ENCODE results near the gene SCAF1. TPM values are rescaled to one million over a fixed set of nuclear protein-coding genes. Genes with fewer than 3 reads are reported as not detected.

SCAF1 gene
- total RNA-seq, 1 donor from 2014 or later, result 31.0 TPM

DNA sequence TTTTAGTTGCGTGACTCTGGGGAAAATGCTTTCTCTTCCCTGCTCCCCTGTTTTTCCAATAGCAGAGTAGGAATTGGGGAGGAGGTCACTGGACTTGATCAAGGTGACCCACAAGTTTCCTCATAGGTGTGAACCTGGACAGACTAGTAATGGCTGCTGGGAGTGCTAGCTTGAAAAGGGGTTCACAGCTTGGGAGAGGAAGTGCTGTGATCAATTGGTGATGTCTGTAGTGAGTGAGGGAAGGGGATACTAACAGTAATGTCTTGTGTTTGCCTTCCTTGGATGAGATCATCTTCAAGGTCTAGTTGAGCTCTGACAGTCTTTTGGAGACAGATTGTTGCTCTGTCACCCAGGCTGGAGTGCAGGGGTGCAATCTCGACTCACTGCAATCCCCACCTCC, 25.5 kb downstream of the SCAF1 start:
- no peak for ATAC-seq

- no peak for ATAC-seq
Measured at GRCh38 chr19:49669516-49669915, 27.5 kb downstream of the SCAF1 start.

DNA sequence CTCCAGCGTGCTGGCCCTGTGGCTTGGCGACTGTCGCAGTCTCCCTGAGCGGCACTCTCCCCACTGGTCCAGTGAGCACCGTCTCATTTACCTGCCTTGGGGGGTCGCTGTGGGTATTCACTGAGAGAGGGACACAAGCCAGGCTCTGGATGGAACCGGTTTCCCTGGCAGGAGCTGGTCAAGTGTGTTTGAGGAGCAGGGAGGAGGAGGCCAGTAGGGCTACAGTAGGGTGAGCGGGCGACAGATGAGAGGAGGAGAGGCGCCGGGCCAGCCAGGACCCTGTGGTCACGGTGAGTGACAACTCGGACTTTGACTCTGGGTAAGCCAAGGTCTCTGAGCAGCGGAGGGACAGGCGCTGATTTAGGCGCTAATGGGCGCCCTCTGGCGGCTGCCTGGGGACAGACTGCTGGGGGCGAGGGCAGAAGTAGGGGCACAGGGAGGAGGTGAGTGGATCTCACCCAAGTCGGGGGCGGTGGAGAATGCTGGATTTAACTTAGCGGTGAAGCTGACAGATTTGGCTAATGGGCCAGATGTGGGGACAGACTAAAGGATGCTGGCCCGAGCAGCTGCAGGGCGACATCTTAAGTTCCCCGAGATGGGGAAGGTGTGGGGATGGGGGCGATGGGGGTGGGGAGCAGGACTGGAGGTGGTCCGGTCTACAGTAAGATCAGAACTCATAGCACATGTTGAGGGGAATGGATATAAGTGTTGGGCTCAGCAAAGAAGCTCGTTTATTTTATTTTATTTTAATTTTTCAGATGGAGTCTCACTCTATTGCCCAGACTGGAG, 30.3 kb downstream of the SCAF1 start:
- no peak for ATAC-seq

GRCh38 chr19:49676136-49676783, 34.3 kb downstream of the SCAF1 start:
- ATAC-seq, result peak; percentile 32

DNA sequence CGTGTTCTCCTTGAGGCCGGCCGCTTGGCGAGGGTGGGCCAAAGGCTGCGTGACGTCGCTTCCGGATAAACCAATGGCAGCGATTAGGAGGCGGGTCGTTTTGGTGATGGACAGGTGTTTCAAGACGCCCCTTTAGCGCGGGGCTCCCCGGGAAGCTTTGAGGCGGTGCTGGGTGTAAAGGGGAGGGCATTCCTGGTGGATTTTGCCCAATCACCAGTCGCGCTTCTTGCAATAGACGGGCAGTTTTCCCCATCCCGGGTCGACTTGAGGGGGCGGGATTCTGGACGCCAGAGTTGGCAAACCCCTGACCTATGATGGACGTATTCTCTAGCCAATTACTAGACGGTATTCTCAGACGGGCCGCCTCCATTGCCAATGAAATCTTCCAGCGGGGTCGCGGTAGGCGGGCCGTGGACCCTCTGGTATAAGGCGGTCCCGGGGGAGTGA, 34.8 kb downstream of the SCAF1 start:
- ATAC-seq, result peak; percentile 87

DNA sequence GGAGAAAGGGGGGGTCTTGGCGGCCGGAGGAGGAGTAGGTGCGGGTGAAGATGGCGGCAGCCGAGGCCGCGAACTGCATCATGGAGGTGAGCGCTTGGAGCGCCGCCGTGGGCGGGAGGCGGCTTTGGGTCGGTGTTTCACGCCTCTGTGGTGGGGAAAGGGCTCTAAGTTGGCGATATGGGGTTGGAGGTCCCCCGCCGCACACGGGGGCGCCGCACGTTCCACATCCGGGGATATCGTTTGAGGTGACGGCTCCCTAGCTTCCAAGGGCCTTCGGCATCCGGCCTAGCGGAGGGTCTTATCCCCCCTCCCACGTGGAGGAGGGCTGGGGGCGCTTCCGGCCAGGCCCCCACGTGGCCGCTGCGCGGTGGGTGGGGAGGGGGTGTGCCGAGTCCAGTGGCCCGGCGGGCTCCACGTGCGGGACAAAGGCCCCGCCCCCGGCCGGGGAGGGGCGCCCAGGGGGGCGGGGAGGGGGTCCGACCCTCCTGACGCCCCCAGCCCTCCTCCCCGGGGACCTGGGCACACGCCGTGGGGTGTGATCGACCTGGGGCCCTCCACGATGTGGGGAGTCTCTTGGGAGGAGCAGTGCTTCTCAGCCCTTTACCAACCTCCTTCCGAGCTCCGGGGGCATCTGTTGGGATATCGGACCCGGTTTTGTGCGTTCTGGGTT, 35.4 kb downstream of the SCAF1 start, which contains the start of gene PRMT1:
Gene PRMT1 (plus strand): TSS at position 41 of the 670 bp plus-strand sequence. CDS start 10 bp downstream, at position 51.
- ATAC-seq, result peak; percentile 10

DNA sequence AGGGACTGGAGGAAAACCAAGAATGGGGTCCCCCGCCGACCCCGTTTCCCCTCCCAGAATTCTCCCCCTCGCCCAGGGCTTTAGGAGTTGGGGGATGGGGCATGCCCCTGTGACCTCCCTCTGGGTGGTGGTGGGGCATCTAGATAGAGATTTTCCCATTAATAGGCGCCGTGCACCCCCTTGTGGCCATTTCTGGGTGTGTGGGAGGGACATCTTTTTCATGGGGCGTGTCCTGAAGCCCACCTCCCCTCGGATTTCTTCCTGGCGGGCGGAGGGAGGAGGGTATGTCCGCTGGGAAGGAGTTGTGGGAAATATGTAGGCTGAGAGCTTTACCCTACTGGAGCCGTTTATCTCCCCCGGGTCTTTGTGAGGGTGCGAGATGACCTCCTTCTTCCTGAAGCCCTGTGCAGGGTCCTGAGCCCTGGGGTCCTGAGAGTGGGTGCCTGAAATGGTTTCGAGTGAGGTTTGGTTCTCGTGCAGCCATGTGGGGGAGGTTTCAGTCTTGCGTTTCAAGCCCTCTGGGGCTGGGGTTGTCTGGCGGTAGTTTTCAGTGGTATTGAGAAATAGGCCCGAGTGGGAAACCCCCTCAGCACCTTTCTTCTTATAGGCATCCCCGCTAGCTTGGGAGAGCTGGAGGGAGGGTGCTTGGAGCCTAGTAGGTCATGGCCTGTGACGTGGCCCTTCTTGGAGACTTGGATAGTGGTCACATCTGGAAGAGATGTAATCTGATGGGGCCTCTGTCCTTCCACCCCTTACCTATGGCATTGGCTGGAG, 36.1 kb downstream of the SCAF1 start:
- ATAC-seq, result peak; percentile 5

GRCh38 chr19:49678985-49679770, 37.2 kb downstream of the SCAF1 start:
- no peak for ATAC-seq

GRCh38 chr19:49679771-49680413, 37.9 kb downstream of the SCAF1 start:
- no peak for ATAC-seq

DNA sequence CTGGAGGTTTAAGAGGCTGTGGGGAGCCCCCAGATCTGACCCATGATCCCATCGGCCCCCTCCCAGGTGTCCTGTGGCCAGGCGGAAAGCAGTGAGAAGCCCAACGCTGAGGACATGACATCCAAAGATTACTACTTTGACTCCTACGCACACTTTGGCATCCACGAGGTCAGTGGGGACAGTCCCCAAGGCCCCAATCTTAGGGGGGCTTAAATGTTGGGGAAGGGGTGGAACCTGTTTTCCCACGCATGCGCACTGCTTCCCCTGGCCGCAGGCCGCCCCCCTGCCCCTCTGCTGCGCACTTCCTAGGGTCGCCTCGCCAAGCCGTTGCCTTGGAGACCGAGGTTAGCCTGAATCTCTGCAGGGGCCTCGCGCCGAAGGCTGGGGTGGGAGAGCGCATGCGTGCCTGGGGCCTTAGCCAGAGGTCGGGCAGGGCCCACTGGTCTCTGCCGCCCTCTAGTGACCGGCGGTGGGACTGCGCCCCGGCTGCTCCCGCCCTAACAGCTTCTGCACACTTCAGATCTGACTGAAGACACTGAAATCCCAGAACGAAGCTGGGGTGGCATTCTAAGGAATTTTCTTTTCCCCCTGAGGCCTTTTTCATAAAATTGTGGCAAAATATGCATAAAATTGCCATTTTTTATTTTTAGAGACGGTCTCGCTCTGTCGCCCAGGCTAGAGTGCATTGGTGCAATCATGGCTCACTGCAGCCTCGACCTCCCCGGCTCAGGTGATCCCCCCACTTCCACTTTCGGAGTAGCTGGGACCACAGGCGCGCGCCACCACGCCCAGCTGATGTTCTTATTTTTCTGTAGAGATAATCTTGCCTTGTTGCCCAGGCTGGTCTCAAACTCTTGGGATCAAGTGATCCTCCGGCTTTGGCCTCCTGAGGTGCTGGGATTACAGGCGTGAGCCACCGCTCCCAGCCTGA, 38.7 kb downstream of the SCAF1 start:
- peak; percentile 38 for ATAC-seq

DNA sequence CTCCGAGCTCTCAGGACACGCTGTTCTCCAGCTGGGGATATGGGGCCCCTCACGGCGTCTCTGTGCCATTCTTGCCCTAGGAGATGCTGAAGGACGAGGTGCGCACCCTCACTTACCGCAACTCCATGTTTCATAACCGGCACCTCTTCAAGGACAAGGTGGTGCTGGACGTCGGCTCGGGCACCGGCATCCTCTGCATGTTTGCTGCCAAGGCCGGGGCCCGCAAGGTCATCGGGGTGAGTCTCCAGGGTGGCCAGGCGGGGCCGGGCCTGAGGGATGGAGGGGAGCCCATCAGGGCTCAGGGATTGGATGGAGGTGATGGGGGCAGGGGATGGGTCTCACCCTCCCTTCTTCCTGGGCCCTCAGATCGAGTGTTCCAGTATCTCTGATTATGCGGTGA, 39.8 kb downstream of the SCAF1 start:
- ATAC-seq, result no peak

- no peak for ATAC-seq
Measured at GRCh38 chr19:49682274-49682673, 40.3 kb downstream of the SCAF1 start.

- no peak for ATAC-seq
Measured at GRCh38 chr19:49683814-49684250, 41.8 kb downstream of the SCAF1 start.

GRCh38 chr19:49684251-49684982, 42.4 kb downstream of the SCAF1 start:
- peak; percentile 12 for ATAC-seq

GRCh38 chr19:49684983-49685553, 43.1 kb downstream of the SCAF1 start:
- ATAC-seq, result no peak

- ATAC-seq, result no peak
Measured at GRCh38 chr19:49685845-49686332, 43.9 kb downstream of the SCAF1 start.

DNA sequence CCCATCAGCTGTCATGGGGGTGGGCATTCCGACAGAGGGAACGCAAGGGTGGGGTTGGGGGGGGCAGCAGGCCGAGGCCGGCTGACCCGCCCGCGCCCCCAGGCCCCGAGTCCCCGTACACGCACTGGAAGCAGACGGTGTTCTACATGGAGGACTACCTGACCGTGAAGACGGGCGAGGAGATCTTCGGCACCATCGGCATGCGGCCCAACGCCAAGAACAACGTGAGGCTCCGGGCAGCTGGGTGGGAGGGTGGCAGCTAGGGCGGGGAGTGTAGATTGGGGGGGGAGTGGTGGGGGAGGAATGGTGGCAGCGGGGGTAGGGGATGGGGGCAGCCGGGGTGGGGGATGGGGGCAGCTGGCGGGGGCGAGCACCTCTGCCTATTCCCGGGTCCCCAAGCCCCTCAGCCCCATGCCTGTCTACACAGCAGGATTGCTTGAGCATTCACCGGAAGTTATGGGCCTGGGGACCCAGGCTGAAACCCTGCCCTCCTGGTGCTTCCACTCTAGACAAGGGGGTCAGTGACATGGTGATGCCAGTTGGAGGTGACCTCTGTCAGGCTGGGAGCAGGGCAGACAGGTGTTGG, 44.6 kb downstream of the SCAF1 start:
- ATAC-seq, result no peak

- no peak for ATAC-seq
Measured at GRCh38 chr19:49687150-49687549, 45.1 kb downstream of the SCAF1 start.

Measured in esophagus mucosa (tissue), 1 donor.